ENCODE data around the gene TBXAS1.

DNA sequence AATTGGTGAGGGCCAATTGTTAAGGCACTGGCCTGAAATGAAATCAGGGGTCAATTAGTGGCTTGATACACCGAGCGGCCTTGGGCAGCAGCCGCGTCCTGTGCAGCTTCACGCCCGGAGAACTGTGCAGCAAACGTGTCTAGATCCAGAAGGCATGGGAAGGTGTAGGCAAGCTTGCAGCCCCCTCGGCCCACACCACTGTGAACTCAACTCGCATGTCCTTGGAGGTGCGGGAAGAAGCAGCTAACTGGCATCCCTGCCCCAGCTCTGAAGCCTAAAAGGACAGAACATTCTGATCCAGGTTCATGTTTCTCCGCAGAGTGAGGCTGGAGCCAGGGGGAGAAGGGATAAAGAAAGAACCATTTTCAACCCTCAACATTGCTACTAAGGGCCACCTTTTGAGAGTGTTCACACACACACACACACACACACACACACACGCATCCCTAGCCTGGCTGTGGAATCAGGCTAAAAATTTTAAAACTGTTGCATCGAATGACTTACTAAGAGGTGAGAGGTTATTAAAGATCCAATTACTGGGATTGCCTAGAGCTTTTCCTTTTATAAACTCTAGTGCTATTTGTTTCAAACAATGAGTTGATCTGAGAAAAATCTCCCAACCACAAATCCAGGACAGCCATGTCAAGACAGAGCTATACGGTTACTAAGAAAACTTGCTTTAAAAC is 129.7 kb downstream of the TBXAS1 start:
- TF ChIP-seq, protein P1, sequence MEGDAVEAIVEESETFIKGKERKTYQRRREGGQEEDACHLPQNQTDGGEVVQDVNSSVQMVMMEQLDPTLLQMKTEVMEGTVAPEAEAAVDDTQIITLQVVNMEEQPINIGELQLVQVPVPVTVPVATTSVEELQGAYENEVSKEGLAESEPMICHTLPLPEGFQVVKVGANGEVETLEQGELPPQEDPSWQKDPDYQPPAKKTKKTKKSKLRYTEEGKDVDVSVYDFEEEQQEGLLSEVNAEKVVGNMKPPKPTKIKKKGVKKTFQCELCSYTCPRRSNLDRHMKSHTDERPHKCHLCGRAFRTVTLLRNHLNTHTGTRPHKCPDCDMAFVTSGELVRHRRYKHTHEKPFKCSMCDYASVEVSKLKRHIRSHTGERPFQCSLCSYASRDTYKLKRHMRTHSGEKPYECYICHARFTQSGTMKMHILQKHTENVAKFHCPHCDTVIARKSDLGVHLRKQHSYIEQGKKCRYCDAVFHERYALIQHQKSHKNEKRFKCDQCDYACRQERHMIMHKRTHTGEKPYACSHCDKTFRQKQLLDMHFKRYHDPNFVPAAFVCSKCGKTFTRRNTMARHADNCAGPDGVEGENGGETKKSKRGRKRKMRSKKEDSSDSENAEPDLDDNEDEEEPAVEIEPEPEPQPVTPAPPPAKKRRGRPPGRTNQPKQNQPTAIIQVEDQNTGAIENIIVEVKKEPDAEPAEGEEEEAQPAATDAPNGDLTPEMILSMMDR (IDR thresholded peaks at IDR 0.05; ENCODE audit: low read depth, low read length, poor library complexity, severe bottlenecking) = no peak
- no peak for TF ChIP-seq EZH2phosphoT487 (IDR thresholded peaks at IDR 0.05; ENCODE audit: borderline replicate concordance, low read length)

Measured in DOHH2 (cell line).